ENCODE results near the gene FLVCR2.

GRCh38 chr14:75626396-75626795 lies 48.0 kb downstream of the FLVCR2 start:
- no peak for TF ChIP-seq POLR2A (IDR thresholded peaks at IDR 0.05)
- no peak for TF ChIP-seq CTCF (IDR thresholded peaks at IDR 0.05)
- no peak for TF ChIP-seq POLR2AphosphoS5 (IDR thresholded peaks at IDR 0.05)
